ENCODE results near the gene SORCS2.

SORCS2 gene

GRCh38 chr4:7757501-7758471 lies 565.4 kb downstream of the SORCS2 start:
- Histone ChIP-seq H3K27ac (ENCODE audit: low read length) (peak overlapping the region; percentile 31), H3K4me3 (ENCODE audit: low read length in 2 of 2) (no peak overlapping the region), H3K9ac (ENCODE audit: low read length in 2 of 2) (no peak overlapping the region), H3K36me3 (ENCODE audit: control insufficient read depth in 2 of 2, insufficient read depth in 2 of 2, low read length in 2 of 2) (peaks cover 5 to 14% of the 10 kb centered on the region in 2 donors), H3K4me1 (ENCODE audit: control insufficient read depth, insufficient read depth, low read length) (peaks cover 22% of the 10 kb centered on the region), H3K27me3 (ENCODE audit: control insufficient read depth in 1 of 2, insufficient read depth in 2 of 2, low read length in 2 of 2) (no peaks in the 10 kb centered on the region), H3K9me3 (ENCODE audit: control insufficient read depth in 2 of 2, low read length in 2 of 2) (no peaks in the 10 kb centered on the region)

GRCh38 chr4:7758476-7758875 lies 566.1 kb downstream of the SORCS2 start:
- H3K27me3 ChIP-seq (ENCODE audit: control insufficient read depth in 1 of 2, insufficient read depth in 2 of 2, low read length in 2 of 2): no peaks in the 10 kb centered on the region
- peaks cover 8 to 16% of the 10 kb centered on the region in 2 donors for H3K36me3 ChIP-seq (ENCODE audit: control insufficient read depth in 2 of 2, insufficient read depth in 2 of 2, low read length in 2 of 2)
- peaks cover 20% of the 10 kb centered on the region for H3K4me1 ChIP-seq (ENCODE audit: control insufficient read depth, insufficient read depth, low read length)
- H3K27ac ChIP-seq (ENCODE audit: low read length): peak overlapping the region; percentile 31
- no peak overlapping the region for H3K9ac ChIP-seq (ENCODE audit: low read length in 2 of 2)
- no peak overlapping the region for H3K4me3 ChIP-seq (ENCODE audit: low read length in 2 of 2)
- no peaks in the 10 kb centered on the region for H3K9me3 ChIP-seq (ENCODE audit: control insufficient read depth in 2 of 2, low read length in 2 of 2)

GRCh38 chr4:7759216-7759615 lies 566.9 kb downstream of the SORCS2 start:
- peaks cover 8 to 20% of the 10 kb centered on the region in 2 donors for H3K36me3 ChIP-seq (ENCODE audit: control insufficient read depth in 2 of 2, insufficient read depth in 2 of 2, low read length in 2 of 2)
- no peaks in the 10 kb centered on the region for H3K9me3 ChIP-seq (ENCODE audit: control insufficient read depth in 2 of 2, low read length in 2 of 2)
- H3K4me1 ChIP-seq (ENCODE audit: control insufficient read depth, insufficient read depth, low read length): peaks cover 19% of the 10 kb centered on the region
- no peaks in the 10 kb centered on the region for H3K27me3 ChIP-seq (ENCODE audit: control insufficient read depth in 1 of 2, insufficient read depth in 2 of 2, low read length in 2 of 2)
- H3K4me3 ChIP-seq (ENCODE audit: low read length in 2 of 2): no peak overlapping the region
- H3K27ac ChIP-seq (ENCODE audit: low read length): no peak overlapping the region
- H3K9ac ChIP-seq (ENCODE audit: low read length in 2 of 2): no peak overlapping the region

GRCh38 chr4:7759635-7760034 lies 567.3 kb downstream of the SORCS2 start:
- H3K36me3 ChIP-seq (ENCODE audit: control insufficient read depth in 2 of 2, insufficient read depth in 2 of 2, low read length in 2 of 2): peaks cover 8 to 20% of the 10 kb centered on the region in 2 donors
- H3K9ac ChIP-seq (ENCODE audit: low read length in 2 of 2): no peak overlapping the region
- no peaks in the 10 kb centered on the region for H3K9me3 ChIP-seq (ENCODE audit: control insufficient read depth in 2 of 2, low read length in 2 of 2)

GRCh38 chr4:7760228-7760627 lies 567.9 kb downstream of the SORCS2 start:
- Histone ChIP-seq H3K36me3 (ENCODE audit: control insufficient read depth in 2 of 2, insufficient read depth in 2 of 2, low read length in 2 of 2) (peaks cover 10 to 22% of the 10 kb centered on the region in 2 donors), H3K4me3 (ENCODE audit: low read length in 2 of 2) (no peak overlapping the region), H3K9me3 (ENCODE audit: control insufficient read depth in 2 of 2, low read length in 2 of 2) (no peaks in the 10 kb centered on the region), H3K4me1 (ENCODE audit: control insufficient read depth, insufficient read depth, low read length) (peaks cover 21% of the 10 kb centered on the region), H3K9ac (ENCODE audit: low read length in 2 of 2) (no peak overlapping the region), H3K27me3 (ENCODE audit: control insufficient read depth in 1 of 2, insufficient read depth in 2 of 2, low read length in 2 of 2) (no peaks in the 10 kb centered on the region), H3K27ac (ENCODE audit: low read length) (no peak overlapping the region)

More at GRCh38 chr4:7759635-7760034, 567.3 kb downstream of the SORCS2 start:
- H3K4me1 ChIP-seq (ENCODE audit: control insufficient read depth, insufficient read depth, low read length): peaks cover 21% of the 10 kb centered on the region
- H3K4me3 ChIP-seq (ENCODE audit: low read length in 2 of 2): no peak overlapping the region
- no peak overlapping the region for H3K27ac ChIP-seq (ENCODE audit: low read length)
- no peaks in the 10 kb centered on the region for H3K27me3 ChIP-seq (ENCODE audit: control insufficient read depth in 1 of 2, insufficient read depth in 2 of 2, low read length in 2 of 2)

GRCh38 chr4:7760706-7761105 lies 568.4 kb downstream of the SORCS2 start:
- Histone ChIP-seq H3K9me3 (ENCODE audit: control insufficient read depth in 2 of 2, low read length in 2 of 2) (no peaks in the 10 kb centered on the region), H3K27ac (ENCODE audit: low read length) (no peak overlapping the region), H3K4me1 (ENCODE audit: control insufficient read depth, insufficient read depth, low read length) (peaks cover 18% of the 10 kb centered on the region), H3K27me3 (ENCODE audit: control insufficient read depth in 1 of 2, insufficient read depth in 2 of 2, low read length in 2 of 2) (no peaks in the 10 kb centered on the region), H3K4me3 (ENCODE audit: low read length in 2 of 2) (no peak overlapping the region), H3K36me3 (ENCODE audit: control insufficient read depth in 2 of 2, insufficient read depth in 2 of 2, low read length in 2 of 2) (peaks cover 13 to 23% of the 10 kb centered on the region in 2 donors), H3K9ac (ENCODE audit: low read length in 2 of 2) (no peak overlapping the region)

- Histone ChIP-seq H3K4me3 (ENCODE audit: low read length in 2 of 2) (no peak overlapping the region), H3K4me1 (ENCODE audit: control insufficient read depth, insufficient read depth, low read length) (peaks cover 23% of the 10 kb centered on the region), H3K9ac (ENCODE audit: low read length in 2 of 2) (no peak overlapping the region), H3K9me3 (ENCODE audit: control insufficient read depth in 2 of 2, low read length in 2 of 2) (no peaks in the 10 kb centered on the region), H3K36me3 (ENCODE audit: control insufficient read depth in 2 of 2, insufficient read depth in 2 of 2, low read length in 2 of 2) (peaks cover 13 to 23% of the 10 kb centered on the region in 2 donors), H3K27ac (ENCODE audit: low read length) (peak overlapping the region; percentile 37), H3K27me3 (ENCODE audit: control insufficient read depth in 1 of 2, insufficient read depth in 2 of 2, low read length in 2 of 2) (no peaks in the 10 kb centered on the region)
These were observed 569.0 kb downstream of the SORCS2 start for GRCh38 chr4:7761312-7761711.

GRCh38 chr4:7761720-7762119 lies 569.4 kb downstream of the SORCS2 start:
- Histone ChIP-seq H3K36me3 (ENCODE audit: control insufficient read depth in 2 of 2, insufficient read depth in 2 of 2, low read length in 2 of 2) (peaks cover 13 to 25% of the 10 kb centered on the region in 2 donors), H3K27ac (ENCODE audit: low read length) (peak overlapping the region; percentile 37), H3K4me3 (ENCODE audit: low read length in 2 of 2) (no peak overlapping the region), H3K4me1 (ENCODE audit: control insufficient read depth, insufficient read depth, low read length) (peaks cover 26% of the 10 kb centered on the region), H3K27me3 (ENCODE audit: control insufficient read depth in 1 of 2, insufficient read depth in 2 of 2, low read length in 2 of 2) (no peaks in the 10 kb centered on the region), H3K9ac (ENCODE audit: low read length in 2 of 2) (peak overlapping the region in 1 of 2 donors; percentile 9), H3K9me3 (ENCODE audit: control insufficient read depth in 2 of 2, low read length in 2 of 2) (no peaks in the 10 kb centered on the region)

- H3K27ac ChIP-seq (ENCODE audit: low read length): peak overlapping the region; percentile 37
- H3K4me1 ChIP-seq (ENCODE audit: control insufficient read depth, insufficient read depth, low read length): peaks cover 28% of the 10 kb centered on the region
- H3K4me3 ChIP-seq (ENCODE audit: low read length in 2 of 2): no peak overlapping the region
- H3K27me3 ChIP-seq (ENCODE audit: control insufficient read depth in 1 of 2, insufficient read depth in 2 of 2, low read length in 2 of 2): no peaks in the 10 kb centered on the region
- H3K9ac ChIP-seq (ENCODE audit: low read length in 2 of 2): no peak overlapping the region
- no peaks in the 10 kb centered on the region for H3K9me3 ChIP-seq (ENCODE audit: control insufficient read depth in 2 of 2, low read length in 2 of 2)
- H3K36me3 ChIP-seq (ENCODE audit: control insufficient read depth in 2 of 2, insufficient read depth in 2 of 2, low read length in 2 of 2): peaks cover 13 to 26% of the 10 kb centered on the region in 2 donors
These were observed 570.2 kb downstream of the SORCS2 start for GRCh38 chr4:7762376-7763030.

GRCh38 chr4:7763106-7763505 lies 570.8 kb downstream of the SORCS2 start:
- peaks cover 25% of the 10 kb centered on the region for H3K4me1 ChIP-seq (ENCODE audit: control insufficient read depth, insufficient read depth, low read length)
- H3K36me3 ChIP-seq (ENCODE audit: control insufficient read depth in 2 of 2, insufficient read depth in 2 of 2, low read length in 2 of 2): peaks cover 13 to 31% of the 10 kb centered on the region in 2 donors
- H3K4me3 ChIP-seq (ENCODE audit: low read length in 2 of 2): no peak overlapping the region
- H3K27me3 ChIP-seq (ENCODE audit: control insufficient read depth in 1 of 2, insufficient read depth in 2 of 2, low read length in 2 of 2): no peaks in the 10 kb centered on the region
- H3K9ac ChIP-seq (ENCODE audit: low read length in 2 of 2): no peak overlapping the region
- H3K27ac ChIP-seq (ENCODE audit: low read length): no peak overlapping the region
- no peaks in the 10 kb centered on the region for H3K9me3 ChIP-seq (ENCODE audit: control insufficient read depth in 2 of 2, low read length in 2 of 2)

Data from stomach smooth muscle (tissue), 2 donors.